Right lung (tissue), 5 donors: ENCODE measurements around the gene ABL1. TPM values are rescaled to one million over a fixed set of nuclear protein-coding genes. Genes with fewer than 3 reads are reported as not detected.
"Not testable (repeated sequence)": the region's sequence is repeated elsewhere in the genome, so short reads cannot be mapped to it uniquely, and the experiment has no call there.

Source experiments
- DNase-seq, 2 donors: peaks; one replicate each; pipeline ENCODE4 v3.0.0-alpha.2; 2013
- polyA plus RNA-seq, 5 donors: library from polyadenylated mRNA; unstranded; fragments of 120-200 nt; gene quantifications; one replicate each; pipeline versions ENCODE4 v1.2.1 to v1.2.3, GENCODE V29; 2013; ENCODE audit warnings: inconsistent platforms in 1 of 5, low replicate concordance in 1 of 5; ENCODE audit not compliant: insufficient read length in 5 of 5, insufficient read depth in 1 of 5

The ABL1 gene
- polyA plus RNA-seq, 5 donors, result 62.3 to 77.1 (median 70.9) TPM

GRCh38 chr9:130847306-130848217, 12.5 kb downstream of the ABL1 start:
- peak; percentile 76 to 84 for DNase-seq

- DNase-seq, result not testable (repeated sequence)
These were observed 13.5 kb downstream of the ABL1 start for GRCh38 chr9:130848514-130848913.

GRCh38 chr9:130849356-130849755, 14.3 kb downstream of the ABL1 start:
- no peak for DNase-seq

- DNase-seq, result no peak
These were observed 17.7 kb downstream of the ABL1 start for GRCh38 chr9:130852801-130853200.

- no peak for DNase-seq
These were observed 19.0 kb downstream of the ABL1 start for GRCh38 chr9:130854092-130854491.

GRCh38 chr9:130854835-130855234, 19.8 kb downstream of the ABL1 start:
- no peak for DNase-seq

- no peak for DNase-seq
These were observed 21.4 kb downstream of the ABL1 start for GRCh38 chr9:130856474-130856873.

- DNase-seq, result no peak
These were observed 23.0 kb downstream of the ABL1 start for GRCh38 chr9:130857864-130858738.

- no peak for DNase-seq
These were observed 24.0 kb downstream of the ABL1 start for GRCh38 chr9:130858739-130859705.

GRCh38 chr9:130860458-130861316, 25.6 kb downstream of the ABL1 start:
- DNase-seq, result peak in 1 of 2 donors; percentile 42

- no peak for DNase-seq
These were observed 26.5 kb downstream of the ABL1 start for GRCh38 chr9:130861372-130862180.

GRCh38 chr9:130862217-130862616, 27.2 kb downstream of the ABL1 start:
- no peak for DNase-seq

- no peak for DNase-seq
These were observed 27.7 kb downstream of the ABL1 start for GRCh38 chr9:130862747-130863146.

GRCh38 chr9:130864541-130864940, 29.5 kb downstream of the ABL1 start:
- DNase-seq, result no peak

- DNase-seq, result no peak
These were observed 30.9 kb downstream of the ABL1 start for GRCh38 chr9:130865921-130866320.

GRCh38 chr9:130866474-130866965, 31.5 kb downstream of the ABL1 start:
- DNase-seq, result peak; percentile 49 to 64

- DNase-seq, result no peak
These were observed 32.5 kb downstream of the ABL1 start for GRCh38 chr9:130867556-130867955.

- no peak for DNase-seq
These were observed 33.2 kb downstream of the ABL1 start for GRCh38 chr9:130868230-130868629.

- DNase-seq, result no peak
These were observed 34.2 kb downstream of the ABL1 start for GRCh38 chr9:130869250-130869649.
